Renal pelvis (tissue), 4 donors: ENCODE measurements around the gene LTK. TPM values are rescaled to one million over a fixed set of nuclear protein-coding genes. Genes with fewer than 3 reads are reported as not detected.
A peak's percentile ranks its signal among the peaks of the same experiment; 100 is the strongest.

Experiments
- DNase-seq: peaks from one replicate; pipeline ENCODE4 v3.0.0-alpha.2; 2013
- polyA plus RNA-seq, 3 donors: library from polyadenylated mRNA; unstranded; fragments of 120-200 nt; gene quantifications; one replicate each; pipeline ENCODE4 v1.2.1, GENCODE V29; 2013; ENCODE audit not compliant: insufficient read length in 3 of 3

LTK gene
- polyA plus RNA-seq, 3 donors, result 2.0 to 2.9 (median 2.7) TPM

DNA sequence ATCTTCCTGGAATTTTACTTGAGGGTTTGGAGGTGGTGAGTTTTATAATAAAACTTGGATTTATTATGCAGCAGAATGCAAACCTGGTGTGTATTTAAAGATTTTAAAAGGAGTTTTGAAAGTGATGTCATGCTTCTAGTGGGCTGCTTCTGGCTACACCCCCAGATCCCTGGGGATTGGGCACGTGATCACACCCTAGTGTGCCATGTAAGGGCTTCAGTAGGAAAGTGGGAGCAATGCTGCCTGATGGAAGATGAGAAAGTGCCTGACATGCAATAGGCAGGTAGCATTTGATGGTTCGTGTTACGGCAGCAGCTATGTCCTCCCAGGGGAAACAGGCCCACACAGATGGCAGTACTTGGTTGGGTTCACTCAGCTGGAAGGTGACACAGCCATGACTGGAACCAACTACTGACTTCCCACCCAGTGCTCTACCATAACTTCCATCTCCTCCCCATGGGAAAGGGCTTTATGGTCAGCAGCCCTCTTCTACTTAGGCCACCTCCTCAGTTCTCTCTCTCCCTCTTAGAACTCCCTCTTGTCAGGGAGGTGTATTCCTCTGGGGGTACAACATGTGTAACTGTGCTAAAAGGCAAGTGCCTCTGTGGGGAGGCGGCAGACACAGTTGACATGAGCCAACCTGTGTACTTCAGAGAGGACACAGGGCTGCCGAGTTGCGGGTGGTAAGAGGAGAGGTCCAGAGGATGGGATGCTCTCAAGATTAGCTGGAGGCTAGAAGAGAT, 14.3 kb downstream of the LTK start:
- DNase-seq, result no peak

DNA sequence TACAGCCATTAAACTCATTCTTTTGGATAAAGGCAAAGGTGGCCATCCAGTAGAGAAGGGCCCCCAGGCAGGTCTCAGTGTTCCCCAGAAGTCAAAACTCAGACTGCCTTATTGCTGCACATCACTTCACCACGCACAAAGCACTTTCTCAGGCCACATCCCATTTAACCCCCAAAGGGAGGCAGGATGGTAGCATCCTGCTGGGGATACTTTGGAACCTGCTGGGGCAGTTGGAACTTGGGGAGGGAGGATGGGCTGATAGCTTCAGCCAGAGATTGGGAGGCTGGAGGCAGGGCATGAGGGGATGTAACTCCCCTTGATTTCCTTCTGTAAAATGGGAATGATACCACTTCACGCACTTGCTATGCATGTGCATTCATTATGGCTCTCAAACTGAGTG, 15.0 kb downstream of the LTK start:
- no peak for DNase-seq

- no peak for DNase-seq
Measured at GRCh38 chr15:41495736-41496599, 17.7 kb downstream of the LTK start.

GRCh38 chr15:41494922-41495735, 18.5 kb downstream of the LTK start:
- no peak for DNase-seq

DNA sequence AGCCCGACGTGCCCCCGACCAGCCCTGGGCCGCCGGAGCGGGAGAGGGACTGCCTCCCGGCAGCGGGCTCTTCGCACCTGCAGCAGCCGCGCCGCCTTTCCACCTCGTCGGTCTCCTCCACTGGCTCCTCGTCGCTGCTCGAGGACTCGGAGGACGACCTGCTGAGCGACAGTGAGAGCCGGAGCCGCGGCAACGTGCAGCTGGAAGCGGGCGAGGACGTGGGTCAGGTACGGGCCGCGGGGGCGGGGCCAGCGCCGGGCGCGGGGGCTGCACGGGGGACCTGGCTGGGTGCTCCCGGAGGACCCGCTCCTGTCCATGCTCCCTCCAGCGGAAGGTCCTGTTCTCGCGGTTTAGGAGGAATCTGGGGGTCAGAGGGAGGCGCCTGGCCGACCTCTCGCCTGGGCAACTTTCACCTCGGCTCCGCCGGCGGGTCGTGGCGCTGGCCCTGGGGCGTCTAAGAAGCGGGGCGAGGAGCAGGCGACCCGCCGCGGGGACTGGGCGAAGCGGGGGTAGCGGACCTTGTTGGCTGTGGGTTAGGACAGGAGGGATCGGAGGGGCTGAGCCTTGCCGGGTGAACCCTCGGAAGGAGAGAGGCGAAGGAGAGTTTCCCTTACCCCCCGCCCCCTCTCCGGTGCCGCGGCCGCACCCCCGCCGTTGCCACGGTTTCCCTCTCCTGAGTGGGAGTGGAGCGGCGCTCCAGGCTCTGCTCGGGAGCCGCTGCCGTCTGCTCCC, 19.3 kb downstream of the LTK start:
- DNase-seq, result no peak

- DNase-seq, result no peak
Measured at GRCh38 chr15:41493902-41494189, 19.8 kb downstream of the LTK start.

- peak; percentile 49 for DNase-seq
Measured at GRCh38 chr15:41493205-41493901, 20.3 kb downstream of the LTK start, which contains the start of gene ITPKA. ITPKA (plus strand) TSS chr15:41493874; CDS start chr15:41493928, 54 bp downstream.

DNA sequence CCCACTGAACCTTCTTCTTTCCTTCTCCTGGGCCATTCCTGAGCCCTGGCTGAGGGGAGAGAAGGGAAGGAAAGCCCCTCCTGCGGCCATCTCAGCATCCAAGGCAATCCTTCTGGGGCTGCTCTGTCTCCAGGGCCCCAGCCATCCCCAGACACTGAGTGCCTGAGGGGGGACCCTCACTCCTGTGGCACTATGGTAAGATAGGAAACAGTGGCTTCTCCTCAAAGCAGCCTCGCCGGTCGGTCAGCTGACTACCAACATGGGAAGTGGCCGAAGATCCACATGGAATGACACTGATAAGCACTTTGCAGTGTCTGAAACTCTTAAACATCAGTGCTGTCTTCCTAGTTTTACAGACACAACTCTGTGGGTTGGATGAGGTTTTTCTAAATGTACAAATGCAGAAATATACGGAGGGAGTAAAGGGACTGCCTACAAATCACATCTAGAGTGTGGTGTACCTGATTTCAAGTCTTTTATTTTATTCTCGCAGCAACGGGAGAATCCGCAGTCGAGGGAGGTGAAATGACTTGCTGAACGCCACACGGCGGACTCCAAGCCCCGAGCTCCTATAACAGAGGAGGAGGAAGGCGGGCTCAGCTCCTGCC, 20.9 kb downstream of the LTK start:
- no peak for DNase-seq

DNA sequence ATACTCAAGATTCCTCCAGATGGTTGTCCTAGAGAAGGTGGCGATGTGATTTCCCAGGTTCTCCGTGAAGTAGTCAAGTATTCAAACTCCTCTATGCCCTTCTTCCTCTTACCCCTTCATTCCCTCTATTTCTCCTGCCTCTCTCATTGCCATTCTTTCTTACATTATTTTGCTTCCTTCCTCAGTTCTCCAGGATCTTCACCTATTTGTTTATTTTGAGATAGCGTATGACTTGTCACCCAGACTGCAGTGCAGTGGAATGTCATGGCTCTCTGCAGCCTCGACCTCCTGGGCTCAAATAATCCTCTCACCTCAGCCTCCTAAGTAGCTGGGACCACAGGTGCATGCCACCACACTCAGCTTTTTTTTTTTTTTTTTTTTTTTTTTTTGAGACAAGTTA, 21.7 kb downstream of the LTK start:
- DNase-seq, result no peak

DNA sequence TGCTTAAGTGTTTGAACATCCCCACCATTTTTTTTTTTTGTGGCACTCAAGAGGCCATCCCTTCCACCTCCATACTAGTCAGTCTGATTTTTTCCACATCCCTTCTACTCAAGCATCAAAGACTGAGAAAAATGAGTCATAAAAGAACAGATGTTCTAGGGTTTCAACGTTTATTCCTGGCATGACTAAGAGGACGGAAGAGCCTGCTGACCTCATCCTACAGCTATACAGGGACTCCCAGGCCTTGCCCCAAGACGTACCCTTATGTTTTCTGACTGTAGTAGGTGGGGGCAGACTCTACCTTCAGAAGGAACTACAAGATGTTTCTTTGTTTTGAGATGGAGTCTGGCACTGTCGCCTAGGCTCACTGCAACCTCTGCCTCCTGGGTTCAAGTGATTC, 23.3 kb downstream of the LTK start:
- no peak for DNase-seq

DNA sequence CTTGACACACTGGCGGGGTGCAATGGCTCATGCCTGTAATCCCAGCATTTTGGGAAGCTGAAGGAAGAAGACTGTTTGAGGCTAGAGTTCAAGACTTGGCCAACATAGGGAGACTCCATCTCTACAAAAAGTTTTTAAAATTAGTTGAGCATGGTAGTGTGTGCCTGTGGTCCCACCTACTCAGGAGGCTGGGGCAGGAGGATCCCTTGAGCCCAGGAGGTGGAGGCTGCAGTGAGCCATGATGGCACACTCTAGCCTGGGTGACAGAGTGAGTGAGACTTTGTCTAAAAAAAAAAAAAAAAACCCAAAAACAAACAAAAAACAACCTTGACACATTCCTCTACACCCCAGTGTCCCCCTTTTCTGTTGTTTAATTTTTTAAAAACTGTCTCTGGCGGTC, 24.0 kb downstream of the LTK start:
- DNase-seq, result no peak

- no peak for DNase-seq
Measured at GRCh38 chr15:41487802-41488201, 25.8 kb downstream of the LTK start.

GRCh38 chr15:41487381-41487780, 26.2 kb downstream of the LTK start:
- peak; percentile 42 for DNase-seq

DNA sequence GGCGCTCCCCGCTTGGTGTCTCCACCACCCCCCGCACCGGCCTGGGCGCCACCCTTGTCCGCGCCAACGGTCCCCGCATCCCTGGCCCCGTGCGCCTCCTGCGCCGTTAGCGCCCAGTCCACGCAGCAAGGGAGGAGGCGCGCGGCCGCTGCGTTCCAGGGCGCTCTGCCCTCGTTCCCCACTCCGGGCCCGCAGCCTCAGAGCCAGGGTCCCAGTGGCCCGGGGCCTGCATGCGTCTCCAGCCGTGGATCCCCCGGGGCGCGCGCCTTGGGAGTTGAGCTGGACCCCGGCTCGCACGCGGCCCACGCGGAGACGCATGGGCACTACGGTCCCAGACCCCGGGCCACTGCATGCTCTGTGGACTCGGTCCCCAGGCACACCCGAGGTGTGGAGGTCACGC, 27.3 kb downstream of the LTK start:
- DNase-seq, result no peak

DNA sequence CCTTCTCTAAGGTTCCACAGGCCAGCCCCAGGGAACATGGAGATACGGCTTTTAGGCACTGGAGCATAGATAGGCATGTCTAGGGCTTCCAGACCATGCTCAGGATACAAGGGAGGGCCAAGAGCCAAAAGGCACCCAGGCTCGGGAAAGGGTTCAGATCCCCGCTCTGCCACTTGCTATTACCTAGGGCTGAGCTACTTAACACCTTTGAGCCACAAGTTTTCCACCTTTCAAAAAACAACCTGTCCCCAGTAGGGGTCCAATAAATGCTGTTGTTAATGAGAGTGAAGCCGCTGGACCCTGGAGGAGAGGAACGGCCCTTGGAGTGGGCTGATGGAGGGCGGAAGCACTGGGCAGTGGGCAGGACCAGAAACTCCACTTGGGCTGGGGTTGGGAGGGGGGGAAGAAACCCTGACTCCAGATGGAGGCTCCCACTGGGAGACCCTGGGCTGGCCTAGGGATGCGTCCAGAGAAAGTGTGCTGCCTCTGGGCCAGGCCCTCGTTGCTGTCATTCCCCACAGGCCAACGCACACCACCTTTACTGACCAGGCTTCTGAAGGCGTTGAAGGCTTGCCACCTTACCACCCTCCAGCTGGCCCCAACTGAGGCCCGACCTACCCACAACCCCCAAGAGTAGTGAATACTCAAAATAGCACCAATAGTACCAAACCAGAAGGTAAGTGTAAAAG, 28.5 kb downstream of the LTK start:
- DNase-seq, result no peak

DNA sequence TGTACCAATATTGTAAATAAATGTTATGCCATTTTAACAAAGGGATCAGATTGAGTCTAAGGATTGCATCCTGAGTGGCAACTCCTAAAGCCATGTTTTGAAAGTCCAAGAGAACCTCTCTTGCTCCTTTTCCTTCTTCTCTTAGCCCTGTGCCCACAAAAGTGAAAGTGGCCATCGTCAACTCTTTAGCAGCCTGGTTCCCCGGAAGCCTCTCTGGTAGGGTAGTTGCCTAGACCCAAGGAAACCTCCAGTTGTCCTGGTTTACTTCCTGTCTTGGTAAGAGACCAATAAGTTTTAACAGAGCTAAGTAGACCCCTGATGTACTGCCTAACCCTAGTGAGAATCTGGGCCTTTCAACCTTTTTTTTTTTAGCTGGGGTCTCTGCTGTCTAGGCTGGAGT, 30.1 kb downstream of the LTK start:
- no peak for DNase-seq

DNA sequence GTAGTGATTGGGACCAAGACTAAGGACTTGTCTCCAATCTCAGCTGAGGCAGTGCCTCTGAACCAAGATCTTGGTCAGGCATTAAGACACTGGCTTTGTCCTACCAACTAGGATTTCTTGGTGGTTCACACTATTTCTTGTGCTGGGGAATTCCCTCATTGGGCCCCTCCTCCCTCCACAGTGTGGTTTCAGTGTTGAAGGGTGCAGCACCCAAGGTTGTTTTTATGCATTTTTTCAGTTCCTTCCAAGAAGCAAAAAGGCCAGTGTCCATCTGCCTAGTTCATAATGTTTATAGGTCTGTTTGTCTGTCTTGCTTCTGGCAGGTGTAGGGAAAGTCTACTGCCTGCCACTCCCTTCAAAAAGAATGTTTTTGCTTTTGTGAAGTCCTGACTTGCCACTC, 30.5 kb downstream of the LTK start:
- DNase-seq, result no peak

DNA sequence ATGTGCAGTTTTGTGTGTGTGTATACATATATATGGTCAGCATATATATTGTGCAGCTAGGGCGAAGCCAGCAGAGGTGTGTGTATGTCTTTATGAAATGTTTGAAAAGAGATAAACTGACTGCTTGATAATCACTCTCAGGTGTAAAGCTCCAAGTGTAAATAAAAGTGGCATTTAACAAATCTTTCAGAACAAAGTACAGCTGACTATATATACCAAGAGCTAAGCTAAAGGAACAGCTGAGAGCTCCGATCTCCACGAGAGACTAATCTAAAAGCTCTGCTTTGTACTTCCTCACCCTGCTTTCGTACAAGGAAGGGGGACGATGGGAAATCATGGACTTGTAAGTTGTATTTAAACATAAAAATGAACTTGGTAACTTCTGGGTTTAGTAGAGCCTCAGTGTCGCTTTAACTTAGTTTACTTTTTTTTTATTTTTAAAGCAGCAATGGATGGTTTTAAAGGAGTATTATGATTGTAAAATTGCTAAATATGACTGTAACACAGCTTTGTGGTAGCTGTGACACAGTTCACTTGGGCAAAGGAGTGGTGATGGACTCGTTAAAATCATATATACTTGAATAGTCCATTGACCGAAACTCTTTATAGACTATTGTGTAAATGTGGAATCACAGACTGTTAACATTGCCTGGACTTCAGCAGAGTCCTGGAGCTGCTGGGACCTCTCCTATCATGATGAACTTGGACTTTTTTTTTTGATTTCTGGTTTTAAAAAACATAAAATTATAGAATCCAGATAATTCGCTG, 31.3 kb downstream of the LTK start:
- no peak for DNase-seq

DNA sequence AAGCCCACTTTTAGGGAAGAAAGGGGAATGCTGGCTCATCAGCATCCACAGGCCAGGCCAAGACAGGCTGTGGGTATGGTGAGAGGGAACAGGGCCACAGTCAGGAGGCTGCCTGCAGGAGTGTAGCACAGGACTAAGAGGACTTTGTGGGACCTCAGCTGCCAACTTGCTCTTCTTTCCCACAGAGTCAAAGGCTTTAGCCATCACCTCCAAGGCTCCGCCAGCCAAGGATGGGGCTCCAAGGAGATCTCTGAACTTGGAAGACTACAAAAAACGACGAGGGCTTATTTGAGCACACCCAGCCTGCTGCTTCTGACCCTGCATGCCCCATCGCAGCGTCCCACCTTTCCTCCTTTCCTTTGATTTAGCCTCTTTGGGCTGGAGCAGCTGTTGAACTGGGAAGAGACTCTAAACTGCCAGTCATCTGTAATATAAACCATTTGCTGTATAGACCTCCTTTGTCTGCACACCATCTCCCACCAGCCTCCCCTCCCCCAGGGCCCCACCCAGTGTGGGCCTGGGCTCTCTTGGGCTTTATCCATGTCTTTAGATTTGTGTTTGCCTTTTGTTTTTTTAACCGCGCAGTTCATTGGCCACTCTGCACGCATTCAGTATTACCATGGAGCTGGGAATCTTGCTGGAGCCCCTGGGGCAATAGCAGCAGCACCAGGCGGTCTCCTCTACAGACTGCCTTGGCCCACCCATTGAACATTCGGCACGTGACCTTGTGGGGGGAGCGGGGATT, 33.1 kb downstream of the LTK start:
- no peak for DNase-seq
